GM12878 (cell line): ENCODE measurements around the gene OTOS. TPM values are rescaled to one million over a fixed set of nuclear protein-coding genes. Genes with fewer than 3 reads are reported as not detected.

Experiments
- ATAC-seq: fragments of 200-7000 bp; cut with Tn5 transposase; 3 replicates; pipeline ENCODE4 v1.9.1; 2020; ENCODE audit warnings: mild to moderate bottlenecking, moderate library complexity
- BruUV-seq: library from RNA; stranded (reverse); fragments of 400-500 nt; replicated peaks from 2 replicates; lab custom pipeline; 2021; lab: Mats Ljungman, UMichigan
- CTCF ChIA-PET: fragments of 300-600 bp; sonication (Branson Sonifier 250); formaldehyde crosslinking; extraction: SDS; loops from one replicate; lab custom pipeline; 2021; ENCODE audit warnings: inconsistent platforms; lab: Yijun Ruan, JAX
- POLR2A ChIA-PET: fragments of 350-600 bp; formaldehyde crosslinking; extraction: SDS; loops from one replicate; lab custom pipeline; 2021; ENCODE audit warnings: inconsistent platforms; lab: Charles Lee
- RAD21 ChIA-PET: fragments of 300-600 bp; sonication (Branson Sonifier 250); formaldehyde crosslinking; loops from one replicate; lab custom pipeline; 2023; ENCODE audit warnings: antibody characterized with exemption; ENCODE audit not compliant: unreplicated experiment; lab: Charles Lee
- SMC1A ChIA-PET: fragments of 300-600 bp; sonication (Branson Sonifier 250); formaldehyde crosslinking; loops from one replicate; lab custom pipeline; 2023; ENCODE audit not compliant: unreplicated experiment, uncharacterized antibody; lab: Charles Lee
- DNase-seq: peaks from one replicate; pipeline ENCODE4 v3.0.0-alpha.2; 2011; ENCODE audit warnings: low read depth, low spot score
- FAIRE-seq: peaks from 3 replicates; lab custom pipeline; 2011; peaks lifted over from hg19 to GRCh38; lab: Jason Lieb, UNC
- H2AFZ ChIP-seq: 2 replicates; pipeline ENCODE4 v1.6.0; 2011; ENCODE audit warnings: low read depth, low read length, control low read depth; ENCODE audit not compliant: control insufficient read depth
- H3K27ac ChIP-seq: 2 replicates; pipeline ENCODE4 v1.5.1; 2011; ENCODE audit warnings: control low read depth; ENCODE audit not compliant: control insufficient read depth, insufficient read depth
- H3K27me3 ChIP-seq, 2 experiments: replicated peaks in 1 of 2; 2 replicates each; pipeline versions ENCODE4 v1.6.0 to v1.6.1; 2011; ENCODE audit warnings: low read length in 1 of 2; ENCODE audit not compliant: control insufficient read depth in 2 of 2, insufficient read depth in 2 of 2
- H3K36me3 ChIP-seq, 2 experiments: 2 replicates each; pipeline ENCODE4 v1.5.1; 2011; ENCODE audit warnings: low read length in 1 of 2; ENCODE audit not compliant: control insufficient read depth in 2 of 2, insufficient read depth in 2 of 2
- H3K4me1 ChIP-seq: 2 replicates; pipeline ENCODE4 v1.6.1; 2011; ENCODE audit warnings: mild to moderate bottlenecking, low read length, moderate library complexity, mixed read lengths; ENCODE audit not compliant: control insufficient read depth, insufficient read depth
- H3K4me2 ChIP-seq: 2 replicates; pipeline ENCODE4 v1.6.0; 2011; ENCODE audit warnings: control low read depth; ENCODE audit not compliant: control insufficient read depth, insufficient read depth
- H3K4me3 ChIP-seq: fragments of 200-600 bp; sonication (generic); 2 replicates; pipeline ENCODE4 v1.5.1; 2016
- H3K79me2 ChIP-seq: 2 replicates; pipeline ENCODE4 v1.6.0; 2011; ENCODE audit warnings: low read length; ENCODE audit not compliant: control insufficient read depth, insufficient read depth
- H3K9ac ChIP-seq: 2 replicates; pipeline ENCODE4 v1.8.0; 2011; ENCODE audit warnings: low read length, control low read depth, mixed read lengths; ENCODE audit not compliant: control insufficient read depth, insufficient read depth
- H3K9me3 ChIP-seq: replicated peaks from 3 replicates; pipeline ENCODE4 v1.5.1; 2011; ENCODE audit warnings: mild to moderate bottlenecking, low read length; ENCODE audit not compliant: control insufficient read depth, insufficient read depth
- H4K20me1 ChIP-seq: 2 replicates; pipeline ENCODE4 v1.6.0; 2011; ENCODE audit not compliant: control insufficient read depth, insufficient read depth
- CBX3 ChIP-seq: fragments of 200-600 bp; sonication (generic); IDR thresholded peaks from 2 replicates; pipeline ENCODE4 v1.6.1; 2016; ENCODE audit warnings: low read depth, borderline replicate concordance
- CHD2 ChIP-seq: IDR thresholded peaks from 2 replicates; pipeline ENCODE4 v1.6.1; 2011; ENCODE audit warnings: low read depth, low read length, improper control_type of control experiment, borderline replicate concordance
- EED ChIP-seq: sonication (generic); IDR thresholded peaks from 2 replicates; pipeline ENCODE4 v1.6.1; 2016; ENCODE audit warnings: antibody characterized with exemption, low read depth
- FOXK2 ChIP-seq: fragments of 450-650 bp; IDR thresholded peaks from 2 replicates; pipeline ENCODE4 v1.6.1; 2017; ENCODE audit warnings: mild to moderate bottlenecking, moderate library complexity
- KAT2A ChIP-seq: conservative IDR thresholded peaks from 2 replicates; pipeline ENCODE4 v1.6.1; 2011; ENCODE audit warnings: low read depth, low read length; ENCODE audit not compliant: control insufficient read depth
- MEF2A ChIP-seq: IDR thresholded peaks from 2 replicates; pipeline ENCODE4 v1.6.1; 2011; ENCODE audit warnings: low read depth, mild to moderate bottlenecking, low read length, moderate library complexity; ENCODE audit not compliant: insufficient read depth
- MYB ChIP-seq: fragments of 150-350 bp; IDR thresholded peaks from 2 replicates; pipeline ENCODE4 v1.6.1; 2014; ENCODE audit warnings: mild to moderate bottlenecking, low read depth, low read length, borderline replicate concordance
- PAX8 ChIP-seq: fragments of 450-650 bp; IDR thresholded peaks from 2 replicates; pipeline ENCODE4 v1.6.1; 2017; ENCODE audit warnings: mild to moderate bottlenecking, moderate library complexity
- RFX5 ChIP-seq: IDR thresholded peaks from 2 replicates; pipeline ENCODE4 v1.6.1; 2011; ENCODE audit warnings: low read depth, low read length, improper control_type of control experiment
- SMC3 ChIP-seq: IDR thresholded peaks from 2 replicates; pipeline ENCODE4 v1.6.1; 2011; ENCODE audit warnings: low read length, improper control_type of control experiment, borderline replicate concordance
- SPI1 ChIP-seq: IDR thresholded peaks from 2 replicates; pipeline ENCODE4 v1.6.1; 2011; ENCODE audit warnings: low read depth, mild to moderate bottlenecking, low read length, moderate library complexity, borderline replicate concordance; ENCODE audit not compliant: insufficient read depth
- SREBF2 ChIP-seq: IDR thresholded peaks from 2 replicates; pipeline ENCODE4 v1.6.1; 2012; ENCODE audit warnings: mild to moderate bottlenecking, low read length
- SRF ChIP-seq, 2 experiments: IDR thresholded peaks; 2 replicates each; pipeline ENCODE4 v1.6.1; 2011; ENCODE audit warnings: low read depth in 2 of 2, low read length in 2 of 2, mild to moderate bottlenecking in 1 of 2, moderate library complexity in 1 of 2
- SUPT20H ChIP-seq: IDR thresholded peaks from 2 replicates; pipeline ENCODE4 v1.6.1; 2011; ENCODE audit warnings: low read depth, mild to moderate bottlenecking, low read length, moderate library complexity, borderline replicate concordance; ENCODE audit not compliant: control insufficient read depth
- YY1 ChIP-seq: IDR thresholded peaks from 2 replicates; pipeline ENCODE4 v1.6.1; 2011; ENCODE audit warnings: low read depth, mild to moderate bottlenecking, low read length
- ZBED1 ChIP-seq: IDR thresholded peaks from 2 replicates; pipeline ENCODE4 v1.6.1; 2016; ENCODE audit warnings: borderline replicate concordance
- ZNF24 ChIP-seq: fragments of 450-650 bp; IDR thresholded peaks from 2 replicates; pipeline ENCODE4 v1.6.1; 2017; ENCODE audit warnings: antibody characterized with exemption, mild to moderate bottlenecking
- WGBS: methylation state at CpG from one replicate; pipeline ENCODE4 v1.1.6; 2016; ENCODE audit warnings: low lambda C conversion rate; ENCODE audit not compliant: insufficient replicate concordance, insufficient coverage; ENCODE audit errors: missing lambda C conversion rate; 5-methylcytosine and 5-hydroxymethylcytosine counted together
- in situ Hi-C: fragments of 300-500 bp; cut with MboI; formaldehyde crosslinking; loops from 9 replicates; pipeline ENCODE4 v1.14.3; 2018; ENCODE audit warnings: mixed read lengths
- intact Hi-C: fragments of 100-400 bp; cut with micrococcal nuclease; formaldehyde crosslinking; loops from one replicate; pipeline ENCODE4 v1.14.2; 2022; ENCODE audit not compliant: unreplicated experiment
- polyA plus RNA-seq, 11 experiments: library from polyadenylated mRNA; depleted of rRNA in 4 of 11; unstranded in 6 of 11; stranded (reverse) in 5 of 11; fragments of >200 nt; fragmentation: Nextera tagmentation in 4 of 11; fragmentation: Illumina TruSeq in 1 of 11; extraction: Ambion mirVana in 4 of 11; extraction: Trizol in 1 of 11; gene quantifications; 1 replicate in 1 of 11; 2 replicates in 10 of 11; pipeline versions ENCODE4 v1.2.1 to v1.2.3, GENCODE V29; 2011 to 2016; ENCODE audit warnings: inconsistent platforms in 2 of 11, missing spikeins in 2 of 11, low read depth in 1 of 11
- total RNA-seq, 4 experiments: library from RNA; depleted of rRNA in 3 of 4; stranded (reverse); fragments of >200 nt in 3 of 4; fragmentation: Illumina TruSeq in 1 of 4; extraction: Trizol in 1 of 4; gene quantifications; 2 replicates each; pipeline versions ENCODE4 v1.2.1 to v1.2.3, GENCODE V29; 2013 to 2021
- TF ChIP-seq, protein P1 (sequence below): IDR thresholded peaks from 2 replicates; pipeline ENCODE4 v1.6.1; 2011; ENCODE audit warnings: low read depth, low read length, improper control_type of control experiment, borderline replicate concordance
- TF ChIP-seq, protein P2 (sequence below): fragments of 450-650 bp; IDR thresholded peaks from 2 replicates; pipeline ENCODE4 v1.6.1; 2016; ENCODE audit warnings: mild to moderate bottlenecking

OTOS gene
- total and polyA plus RNA-seq, 10 of the 15 experiments (the other 5 are each of a cell fraction or from before 2014, with no cell fraction given), result not detected

DNA sequence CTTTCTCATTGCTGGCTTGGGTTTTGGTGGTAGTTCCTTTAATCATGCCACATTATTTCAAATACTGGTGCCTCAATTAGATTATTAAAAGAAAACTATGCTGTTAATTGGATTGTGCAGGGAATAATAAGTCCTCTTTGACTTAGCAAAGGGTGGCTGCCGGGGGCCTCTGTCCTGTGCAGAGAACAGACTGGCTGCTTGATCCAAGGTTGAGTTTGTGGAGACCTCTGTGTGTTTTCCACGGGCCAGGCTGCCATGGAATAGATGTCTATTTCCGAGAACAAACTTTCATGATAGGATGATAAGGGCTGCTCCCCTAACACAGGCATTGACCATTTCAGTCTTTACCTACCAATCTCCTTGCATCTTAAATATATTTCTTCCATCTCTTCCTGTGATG, 30.4 kb upstream of the OTOS start:
- SMC1A ChIA-PET, result no interaction called here

More for the DNA sequence above, 30.4 kb upstream of the OTOS start:
- no peaks in the 10 kb centered on the region for H3K36me3 ChIP-seq
- FAIRE-seq, result no peak
- no peak overlapping the region for H3K27ac ChIP-seq
- BruUV-seq, result no TSS peak
- ChIA-PET RAD21 (no interaction called here), CTCF (no interaction called here), POLR2A (no interaction called here)
- H3K79me2 ChIP-seq, result no peaks in the 10 kb centered on the region
- no peaks in the 10 kb centered on the region for H3K9me3 ChIP-seq
- in situ Hi-C loops (no loop called here), intact Hi-C loops (no loop called here)
- H3K9ac ChIP-seq, result no peak overlapping the region
- DNase-seq, result no peak
- H4K20me1 ChIP-seq, result no peaks in the 10 kb centered on the region
- 26% methylated on average over 3 of the region's 3 CpGs for WGBS
- H3K4me1 ChIP-seq, result no peaks in the 10 kb centered on the region
- no peak overlapping the region for H3K4me3 ChIP-seq
- H2AFZ ChIP-seq, result no peak overlapping the region
- TF ChIP-seq SPI1 (no peak), KAT2A (no peak), MYB (no peak), ZBED1 (no peak), CBX3 (no peak), EED (no peak), YY1 (no peak), SMC3 (no peak), SUPT20H (no peak), MEF2A (no peak), SREBF2 (no peak), PAX8 (no peak), CHD2 (no peak), FOXK2 (no peak), SRF (IDR thresholded peaks at IDR 0.05; ENCODE audit: low read depth in 2 of 2, low read length in 2 of 2) (no peak), ZNF24 (no peak), RFX5 (no peak)
- TF ChIP-seq, protein P1, sequence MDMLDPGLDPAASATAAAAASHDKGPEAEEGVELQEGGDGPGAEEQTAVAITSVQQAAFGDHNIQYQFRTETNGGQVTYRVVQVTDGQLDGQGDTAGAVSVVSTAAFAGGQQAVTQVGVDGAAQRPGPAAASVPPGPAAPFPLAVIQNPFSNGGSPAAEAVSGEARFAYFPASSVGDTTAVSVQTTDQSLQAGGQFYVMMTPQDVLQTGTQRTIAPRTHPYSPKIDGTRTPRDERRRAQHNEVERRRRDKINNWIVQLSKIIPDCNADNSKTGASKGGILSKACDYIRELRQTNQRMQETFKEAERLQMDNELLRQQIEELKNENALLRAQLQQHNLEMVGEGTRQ, result no peak
- TF ChIP-seq, protein P2, sequence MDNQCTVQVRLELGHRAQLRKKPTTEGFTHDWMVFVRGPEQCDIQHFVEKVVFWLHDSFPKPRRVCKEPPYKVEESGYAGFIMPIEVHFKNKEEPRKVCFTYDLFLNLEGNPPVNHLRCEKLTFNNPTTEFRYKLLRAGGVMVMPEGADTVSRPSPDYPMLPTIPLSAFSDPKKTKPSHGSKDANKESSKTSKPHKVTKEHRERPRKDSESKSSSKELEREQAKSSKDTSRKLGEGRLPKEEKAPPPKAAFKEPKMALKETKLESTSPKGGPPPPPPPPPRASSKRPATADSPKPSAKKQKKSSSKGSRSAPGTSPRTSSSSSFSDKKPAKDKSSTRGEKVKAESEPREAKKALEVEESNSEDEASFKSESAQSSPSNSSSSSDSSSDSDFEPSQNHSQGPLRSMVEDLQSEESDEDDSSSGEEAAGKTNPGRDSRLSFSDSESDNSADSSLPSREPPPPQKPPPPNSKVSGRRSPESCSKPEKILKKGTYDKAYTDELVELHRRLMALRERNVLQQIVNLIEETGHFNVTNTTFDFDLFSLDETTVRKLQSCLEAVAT, result no peak
- no peak overlapping the region for H3K4me2 ChIP-seq
- ATAC-seq, result no peak
- no peaks in the 10 kb centered on the region; a peak in 1 of 4 replicates for H3K27me3 ChIP-seq
